AG09309 (cell line): ENCODE results near the gene KRTAP5-10.
"Not testable (repeated sequence)": the region's sequence is repeated elsewhere in the genome, so short reads cannot be mapped to it uniquely, and the experiment has no call there.

ENCODE experiments used
- DNase-seq: peaks from one replicate; pipeline ENCODE4 v3.0.0-alpha.2; 2010; ENCODE audit warnings: low read depth
- H3K4me3 ChIP-seq: 2 replicates; pipeline ENCODE4 v1.5.1; 2011; ENCODE audit warnings: mild to moderate bottlenecking, low read depth, low read length, moderate library complexity; ENCODE audit not compliant: control insufficient read depth
- TF ChIP-seq, protein P1 (sequence below): IDR thresholded peaks from 2 replicates; pipeline ENCODE4 v1.5.1; 2011; ENCODE audit warnings: mild to moderate bottlenecking, low read depth, low read length, inconsistent platforms; ENCODE audit not compliant: insufficient read depth, control insufficient read depth; ENCODE audit errors: missing control alignments

Gene KRTAP5-10

DNA sequence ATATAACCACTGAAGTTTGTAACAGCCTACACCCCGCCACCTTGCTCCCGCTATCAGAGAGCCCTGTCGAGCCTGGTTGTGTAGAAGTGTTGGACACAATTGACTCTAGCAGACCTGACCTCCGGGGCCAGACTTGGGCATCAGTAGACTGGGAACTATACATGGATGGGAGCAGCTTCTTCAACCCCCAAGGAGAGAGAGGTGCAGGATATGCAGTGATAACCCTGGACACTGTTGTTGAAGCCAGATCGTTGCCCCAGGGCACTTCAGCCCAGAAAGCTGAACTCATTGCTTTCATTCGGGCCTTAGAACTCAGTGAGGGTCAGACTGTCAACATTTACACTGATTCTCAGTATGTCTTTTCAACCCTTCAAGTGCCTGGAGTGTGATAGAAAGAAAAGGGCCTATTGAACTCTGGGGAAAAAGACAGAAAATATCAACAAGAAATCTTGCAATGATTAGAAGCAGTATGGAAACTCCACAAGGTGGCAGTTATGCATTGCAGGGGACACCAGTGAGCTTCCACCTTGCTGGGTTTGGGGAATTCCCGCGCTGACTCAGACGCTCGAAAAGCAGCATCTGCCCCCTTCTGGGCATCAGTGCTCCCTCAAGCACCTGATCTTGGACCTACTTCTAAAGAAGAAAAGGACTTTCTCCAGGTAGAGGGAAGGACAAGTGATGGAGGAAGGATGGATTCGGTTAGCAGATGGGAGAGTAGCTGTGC is 23.6 kb downstream of the KRTAP5-10 start:
- not testable (repeated sequence) for H3K4me3 ChIP-seq, DNase-seq

DNA sequence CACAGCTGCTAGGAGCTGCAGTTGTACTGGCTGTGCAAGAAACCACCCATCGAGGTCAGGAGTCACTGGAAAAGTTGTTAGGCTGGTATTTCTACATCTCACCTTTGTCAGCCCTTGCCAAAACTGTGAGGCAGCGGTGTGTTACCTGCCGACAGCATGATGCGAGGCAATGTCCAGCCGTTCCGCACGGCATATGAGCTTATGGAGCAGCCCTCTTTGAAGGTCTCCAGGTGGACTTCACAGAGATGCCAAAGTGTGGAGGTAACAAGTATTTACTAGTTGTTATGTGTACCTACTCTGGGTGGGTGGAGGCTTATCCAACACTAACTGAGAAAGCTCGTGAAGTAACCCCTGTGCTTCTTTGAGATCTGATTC is 24.2 kb downstream of the KRTAP5-10 start:
- DNase-seq, H3K4me3 ChIP-seq: not testable (repeated sequence)

DNA sequence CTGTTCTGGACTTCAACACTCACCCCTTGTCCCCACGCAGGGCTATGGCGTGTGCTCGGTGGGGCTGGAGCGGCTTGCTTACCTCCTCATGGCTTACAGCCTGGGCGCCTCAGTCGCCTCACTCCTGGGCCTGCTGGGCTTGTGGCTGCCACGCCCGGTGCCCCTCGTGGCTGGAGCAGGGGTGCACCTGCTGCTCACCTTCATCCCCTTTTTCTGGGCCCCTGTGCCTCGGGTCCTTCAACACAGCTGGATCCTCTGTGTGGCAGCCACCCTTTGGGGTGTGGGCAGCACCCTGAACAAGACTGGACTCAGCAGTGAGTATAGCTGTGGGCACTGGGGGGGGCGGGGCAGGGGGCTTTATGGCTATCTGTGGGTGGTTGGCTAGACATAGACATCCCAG is 37.9 kb downstream of the KRTAP5-10 start:
- DNase-seq, H3K4me3 ChIP-seq: not testable (repeated sequence)

DNA sequence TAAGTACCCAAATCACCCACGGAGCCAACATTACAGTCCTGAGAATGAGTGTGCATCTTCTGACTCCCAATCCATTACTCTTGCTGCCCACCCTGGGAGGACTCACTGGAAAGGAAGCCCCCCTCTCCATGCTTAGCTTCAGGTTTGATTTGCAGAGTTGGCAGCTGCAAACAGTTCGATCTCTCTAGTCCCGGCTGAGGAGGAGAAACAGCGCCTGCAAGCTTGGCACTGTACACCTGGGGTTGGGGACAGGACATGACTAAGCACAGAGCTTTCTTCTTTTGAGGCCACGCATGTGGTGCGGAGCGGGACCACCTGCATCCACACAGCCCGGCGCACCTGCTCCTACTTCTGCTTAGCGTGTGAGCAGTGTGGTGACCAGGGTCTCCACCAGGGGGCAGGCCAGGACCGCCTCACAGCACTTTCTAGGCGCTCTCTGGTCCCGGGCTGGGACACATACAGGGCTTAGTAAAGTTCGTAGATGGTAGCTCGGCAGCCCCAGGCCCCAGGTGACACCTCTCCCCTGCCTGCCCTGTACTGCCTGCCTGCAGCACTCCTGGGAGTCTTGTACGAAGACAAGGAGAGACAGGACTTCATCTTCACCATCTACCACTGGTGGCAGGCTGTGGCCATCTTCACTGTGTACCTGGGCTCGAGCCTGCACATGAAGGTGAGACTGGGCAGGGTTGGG is 39.6 kb downstream of the KRTAP5-10 start:
- H3K4me3 ChIP-seq, DNase-seq: not testable (repeated sequence)
- TF ChIP-seq, protein P1, sequence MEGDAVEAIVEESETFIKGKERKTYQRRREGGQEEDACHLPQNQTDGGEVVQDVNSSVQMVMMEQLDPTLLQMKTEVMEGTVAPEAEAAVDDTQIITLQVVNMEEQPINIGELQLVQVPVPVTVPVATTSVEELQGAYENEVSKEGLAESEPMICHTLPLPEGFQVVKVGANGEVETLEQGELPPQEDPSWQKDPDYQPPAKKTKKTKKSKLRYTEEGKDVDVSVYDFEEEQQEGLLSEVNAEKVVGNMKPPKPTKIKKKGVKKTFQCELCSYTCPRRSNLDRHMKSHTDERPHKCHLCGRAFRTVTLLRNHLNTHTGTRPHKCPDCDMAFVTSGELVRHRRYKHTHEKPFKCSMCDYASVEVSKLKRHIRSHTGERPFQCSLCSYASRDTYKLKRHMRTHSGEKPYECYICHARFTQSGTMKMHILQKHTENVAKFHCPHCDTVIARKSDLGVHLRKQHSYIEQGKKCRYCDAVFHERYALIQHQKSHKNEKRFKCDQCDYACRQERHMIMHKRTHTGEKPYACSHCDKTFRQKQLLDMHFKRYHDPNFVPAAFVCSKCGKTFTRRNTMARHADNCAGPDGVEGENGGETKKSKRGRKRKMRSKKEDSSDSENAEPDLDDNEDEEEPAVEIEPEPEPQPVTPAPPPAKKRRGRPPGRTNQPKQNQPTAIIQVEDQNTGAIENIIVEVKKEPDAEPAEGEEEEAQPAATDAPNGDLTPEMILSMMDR, result peak; percentile 14

DNA sequence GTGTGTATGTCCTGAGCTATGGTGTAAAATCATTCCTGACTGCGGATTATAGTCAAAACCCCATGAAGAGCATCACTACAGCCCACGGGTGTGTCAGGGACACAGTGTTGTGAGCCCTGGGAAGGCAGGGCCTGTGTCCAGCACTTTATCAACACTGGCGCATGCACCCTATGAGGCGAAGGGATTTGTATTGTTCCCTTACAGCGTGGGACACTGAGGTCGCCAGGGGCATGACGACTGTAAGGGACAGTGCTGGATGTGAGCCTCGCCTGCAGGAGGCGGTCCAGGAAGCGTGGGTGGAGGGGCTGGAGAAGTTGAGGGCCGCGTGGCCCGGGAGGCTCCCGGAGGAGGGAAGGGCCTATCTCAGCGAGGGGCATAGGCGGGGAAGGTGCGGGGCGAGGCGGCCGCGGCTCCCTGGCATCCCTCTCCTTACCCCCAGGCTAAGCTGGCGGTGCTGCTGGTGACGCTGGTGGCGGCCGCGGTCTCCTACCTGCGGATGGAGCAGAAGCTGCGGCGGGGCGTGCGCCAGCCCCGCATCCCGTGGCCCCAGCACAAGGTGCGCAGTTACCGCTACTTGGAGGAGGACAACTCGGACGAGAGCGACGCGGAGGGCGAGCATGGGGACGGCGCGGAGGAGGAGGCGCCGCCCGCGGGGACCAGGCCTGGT is 41.6 kb downstream of the KRTAP5-10 start:
- H3K4me3 ChIP-seq, DNase-seq: not testable (repeated sequence)

DNA sequence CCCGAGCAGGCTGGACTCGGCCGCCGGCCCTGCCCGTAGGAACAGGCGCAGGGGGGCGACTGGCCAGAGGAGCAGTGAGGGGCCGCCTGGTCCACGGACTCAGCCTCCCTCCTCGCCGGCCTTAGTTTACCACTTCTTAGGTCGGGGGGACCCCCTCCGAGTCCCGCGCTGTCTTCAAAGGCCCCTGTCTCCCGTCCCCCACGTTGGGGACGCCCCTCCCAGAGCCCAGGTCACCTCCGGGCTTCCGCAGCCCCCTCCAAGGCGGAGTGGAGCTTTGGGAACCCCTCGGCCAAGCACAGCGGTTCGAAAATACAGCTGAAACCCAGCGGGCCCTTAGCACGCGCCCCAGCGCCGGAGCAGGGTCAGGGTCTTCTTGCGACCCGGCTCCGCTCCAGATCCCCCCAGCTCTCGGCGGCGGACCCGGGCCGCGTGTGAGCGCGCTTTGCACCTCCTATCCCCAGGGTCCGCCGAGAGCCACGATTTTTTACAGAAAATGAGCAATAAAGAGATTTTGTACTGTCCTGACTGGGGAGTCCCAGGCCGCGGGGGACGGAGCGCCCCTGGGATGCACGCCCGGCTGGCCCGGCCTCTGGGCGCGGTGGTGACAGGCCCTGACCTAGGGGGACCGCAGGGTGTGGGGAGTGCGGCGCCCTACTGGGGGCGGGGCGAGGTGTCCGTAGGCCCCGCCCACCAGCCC is 42.3 kb downstream of the KRTAP5-10 start:
- not testable (repeated sequence) for H3K4me3 ChIP-seq, DNase-seq

DNA sequence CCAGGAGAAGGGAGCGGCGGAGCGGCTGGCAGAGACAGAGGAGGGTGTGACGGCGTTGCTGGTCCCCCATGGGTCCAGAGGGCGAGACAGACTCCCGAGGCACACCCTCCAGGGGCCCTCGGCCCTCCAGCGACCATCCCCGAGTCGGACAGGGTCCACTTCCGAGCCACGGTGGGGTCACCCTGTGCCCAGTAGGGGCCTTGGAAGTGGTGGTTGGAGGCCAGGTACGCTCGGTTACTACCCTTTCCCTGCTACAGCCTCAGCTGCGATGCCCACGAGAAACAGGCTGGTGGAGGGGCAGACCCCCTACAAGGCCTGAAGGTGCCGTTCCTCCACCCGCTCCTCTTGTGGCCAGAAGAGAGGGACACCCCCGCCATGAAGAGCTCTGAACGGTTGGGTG is 42.9 kb downstream of the KRTAP5-10 start:
- not testable (repeated sequence) for H3K4me3 ChIP-seq

DNA sequence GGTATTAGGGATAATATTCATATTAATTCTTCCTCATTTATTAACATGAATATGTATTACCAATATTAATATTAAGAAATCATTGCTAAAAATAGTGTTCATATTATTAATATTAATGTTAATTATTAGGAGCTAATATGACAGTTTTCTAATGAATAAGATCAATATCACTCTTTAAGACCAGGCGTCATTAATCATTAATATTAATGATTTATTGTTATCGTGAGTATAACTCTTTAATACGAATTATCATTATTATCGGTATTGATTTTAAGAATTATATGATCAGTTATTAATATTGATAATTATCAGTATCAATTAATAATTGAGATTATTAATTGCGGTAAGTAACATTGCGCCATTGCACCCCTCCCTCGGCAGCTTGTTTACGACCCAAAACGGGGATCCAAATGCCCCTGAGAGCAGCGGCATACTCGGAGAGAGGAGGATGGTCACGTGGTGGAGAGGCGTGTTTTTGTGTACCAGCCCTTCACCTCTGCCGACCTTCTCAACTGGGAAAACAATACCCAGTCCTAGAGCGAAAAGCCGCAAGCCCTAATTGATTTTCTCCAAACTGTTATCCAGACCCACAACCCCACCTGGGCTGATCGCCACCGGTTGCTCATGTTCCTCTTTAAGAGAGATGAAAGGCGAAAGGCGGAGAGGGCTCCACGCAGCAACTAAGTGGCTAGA is 46.0 kb downstream of the KRTAP5-10 start:
- not testable (repeated sequence) for H3K4me3 ChIP-seq, DNase-seq

More for the DNA sequence above, 42.9 kb downstream of the KRTAP5-10 start:
- not testable (repeated sequence) for DNase-seq

DNA sequence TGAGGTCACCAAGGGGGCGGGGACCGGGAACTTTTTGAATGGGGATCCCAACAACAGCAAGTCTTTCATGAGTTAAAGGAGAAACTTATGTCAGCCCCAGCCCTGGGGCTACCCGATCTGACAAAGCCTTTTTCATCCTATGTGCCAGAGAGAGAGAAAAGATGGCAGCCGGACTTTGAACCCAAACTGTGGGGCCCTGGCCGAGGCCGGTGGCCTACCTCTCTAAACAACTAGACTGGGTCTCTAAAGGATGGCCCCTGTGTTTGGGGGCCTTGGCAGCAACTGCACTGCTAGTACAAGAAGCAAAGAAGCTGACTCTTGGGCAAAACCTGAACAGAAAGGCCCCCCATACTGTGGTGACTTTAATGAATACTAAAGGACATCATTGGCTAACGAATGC is 48.6 kb downstream of the KRTAP5-10 start:
- not testable (repeated sequence) for H3K4me3 ChIP-seq, DNase-seq

DNA sequence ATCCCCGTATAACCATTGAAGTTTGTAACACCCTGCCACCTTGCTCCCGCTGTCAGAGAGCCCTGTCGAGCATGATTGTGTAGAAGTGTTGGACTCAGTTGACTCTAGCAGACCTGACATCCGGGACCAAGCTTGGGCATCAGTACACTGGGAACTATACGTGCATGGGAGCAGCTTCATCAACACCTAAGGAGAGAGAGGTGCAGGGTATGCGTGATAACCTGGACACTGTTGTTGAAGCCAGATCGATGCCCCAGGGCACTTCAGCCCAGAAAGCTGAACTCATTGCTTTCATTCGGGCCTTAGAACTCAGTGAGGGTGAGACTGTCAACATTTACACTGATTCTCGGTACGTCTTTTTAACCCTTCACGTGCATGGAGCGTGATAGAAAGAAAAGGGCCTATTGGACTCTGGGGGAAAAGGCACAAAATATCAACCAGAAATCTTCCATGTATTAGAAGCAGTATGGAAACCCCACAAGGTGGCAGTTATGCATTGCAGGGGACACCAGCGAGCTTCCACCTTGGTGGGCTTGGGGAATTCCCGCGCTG is 49.1 kb downstream of the KRTAP5-10 start:
- not testable (repeated sequence) for H3K4me3 ChIP-seq, DNase-seq

DNA sequence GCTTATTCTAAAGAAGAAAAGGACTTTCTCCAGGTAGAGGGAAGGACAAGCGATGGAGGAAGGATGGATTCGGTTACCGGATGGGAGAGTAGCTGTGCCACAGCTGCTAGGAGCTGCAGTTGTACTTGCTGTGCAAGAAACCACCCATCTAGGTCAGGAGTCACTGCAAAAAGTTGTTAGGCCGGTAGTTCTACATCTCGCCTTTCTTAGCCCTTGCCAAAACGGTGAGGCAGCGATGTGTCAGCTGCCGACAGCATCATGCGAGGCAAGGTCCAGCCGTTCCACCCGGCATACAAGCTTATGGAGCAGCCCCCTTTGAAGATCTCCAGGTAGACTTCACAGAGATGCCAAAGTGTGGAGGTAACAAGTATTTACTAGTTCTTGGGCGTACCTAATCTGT is 49.6 kb downstream of the KRTAP5-10 start:
- DNase-seq, H3K4me3 ChIP-seq: not testable (repeated sequence)
